H1 (cell line): ENCODE measurements around the gene FGF18. TPM values are rescaled to one million over a fixed set of nuclear protein-coding genes. Genes with fewer than 3 reads are reported as not detected.

ENCODE experiments used
- CTCF ChIA-PET: fragments of 300-600 bp; sonication (Branson Sonifier 250); formaldehyde crosslinking; loops from one replicate; lab custom pipeline; 2021; ENCODE audit not compliant: partially characterized antibody; lab: Charles Lee
- POLR2A ChIA-PET: fragments of 300-600 bp; sonication (Branson Sonifier 250); formaldehyde crosslinking; loops from one replicate; lab custom pipeline; 2021; ENCODE audit warnings: inconsistent platforms; ENCODE audit not compliant: partially characterized antibody; lab: Charles Lee
- DNase-seq, 2 experiments: peaks; one replicate each; pipeline versions ENCODE4 v3.0.0 to v3.0.0-alpha.2; 2010 to 2022; ENCODE audit warnings: low spot score in 2 of 2, low read depth in 1 of 2, mixed read lengths in 1 of 2
- FAIRE-seq: peaks from 2 replicates; lab custom pipeline; 2011; peaks lifted over from hg19 to GRCh38; lab: Jason Lieb, UNC
- H2AFZ ChIP-seq: 2 replicates; pipeline ENCODE4 v1.8.1; 2012; ENCODE audit warnings: low read length, inconsistent platforms
- H2AK5ac ChIP-seq: 2 replicates; pipeline ENCODE4 v1.6.1; 2013; ENCODE audit warnings: low read depth, low read length
- H2BK120ac ChIP-seq: replicated peaks from 2 replicates; pipeline ENCODE3; 2013; ENCODE audit warnings: low read depth, low read length, inconsistent platforms
- H2BK12ac ChIP-seq: 2 replicates; pipeline ENCODE4 v1.6.1; 2013; ENCODE audit warnings: low read depth, low read length
- H2BK15ac ChIP-seq: 2 replicates; pipeline ENCODE4 v1.6.1; 2013; ENCODE audit warnings: low read length
- H2BK20ac ChIP-seq: 2 replicates; pipeline ENCODE4 v1.6.1; 2013; ENCODE audit warnings: low read length
- H2BK5ac ChIP-seq: 2 replicates; pipeline ENCODE4 v1.6.1; 2013; ENCODE audit warnings: low read depth, low read length
- H3K14ac ChIP-seq: 2 replicates; pipeline ENCODE4 v1.6.1; 2013; ENCODE audit warnings: inconsistent platforms; ENCODE audit not compliant: insufficient read length
- H3K18ac ChIP-seq: 2 replicates; pipeline ENCODE4 v1.6.1; 2013; ENCODE audit warnings: low read length; ENCODE audit errors: extremely low read depth
- H3K23ac ChIP-seq: 2 replicates; pipeline ENCODE4 v1.6.1; 2013; ENCODE audit warnings: inconsistent platforms; ENCODE audit not compliant: insufficient read length
- H3K23me2 ChIP-seq: 2 replicates; pipeline ENCODE4 v1.6.1; 2013; ENCODE audit warnings: low read depth, low read length
- H3K27ac ChIP-seq: 2 replicates; pipeline ENCODE4 v1.6.1; 2011; ENCODE audit warnings: low read depth, low read length, inconsistent platforms
- H3K27me3 ChIP-seq, 4 experiments: replicated peaks in 1 of 4; 1 replicate in 1 of 4; 2 replicates in 3 of 4; pipeline versions ENCODE4 v1.6.1 to v1.8.1; 2011 to 2013; ENCODE audit warnings: low read length in 3 of 4, mild to moderate bottlenecking in 3 of 4, inconsistent platforms in 2 of 4, mixed read lengths in 2 of 4, moderate library complexity in 1 of 4; ENCODE audit not compliant: control insufficient read depth in 3 of 4, insufficient read depth in 3 of 4; ENCODE audit errors: extremely low read depth in 1 of 4
- H3K36me3 ChIP-seq, 4 experiments: 2 replicates each; pipeline versions ENCODE4 v1.6.1 to v1.8.1; 2011 to 2013; ENCODE audit warnings: mild to moderate bottlenecking in 4 of 4, low read length in 3 of 4, moderate library complexity in 2 of 4, control low read depth in 1 of 4, inconsistent platforms in 1 of 4; ENCODE audit not compliant: insufficient read depth in 4 of 4, control insufficient read depth in 2 of 4
- H3K4ac ChIP-seq: replicated peaks from 2 replicates; pipeline ENCODE3; 2013; ENCODE audit warnings: low read length, low read depth, mixed read lengths, inconsistent platforms; ENCODE audit not compliant: insufficient read length
- H3K4me1 ChIP-seq, 4 experiments: replicated peaks in 1 of 4; 1 replicate in 1 of 4; 2 replicates in 3 of 4; pipeline versions ENCODE4 v1.6.1 to v1.8.1; 2011 to 2013; ENCODE audit warnings: low read length in 3 of 4, inconsistent platforms in 2 of 4, mixed read lengths in 1 of 4; ENCODE audit not compliant: insufficient read depth in 4 of 4, control insufficient read depth in 3 of 4
- H3K4me2 ChIP-seq, 2 experiments: 2 replicates each; pipeline versions ENCODE4 v1.6.1 to v1.8.1; 2011 to 2013; ENCODE audit warnings: low read depth in 2 of 2, low read length in 2 of 2, control low read depth in 1 of 2, inconsistent platforms in 1 of 2, mild to moderate bottlenecking in 1 of 2; ENCODE audit not compliant: insufficient read depth in 1 of 2
- H3K4me3 ChIP-seq, 4 experiments: fragments of 200-600, 300-600 bp in 1 of 4; sonication (generic), shearing (Covaris generic), sonication (Bioruptor Twin) in 1 of 4; 2 replicates each; pipeline versions ENCODE4 v1.5.1 to v1.8.1; 2011 to 2016; ENCODE audit warnings: low read length in 4 of 4, low read depth in 3 of 4, control low read depth in 2 of 4, inconsistent platforms in 2 of 4, mild to moderate bottlenecking in 2 of 4, mixed read lengths in 1 of 4, moderate library complexity in 1 of 4; ENCODE audit not compliant: insufficient read depth in 2 of 4; ENCODE audit errors: extremely low read depth in 1 of 4
- H3K56ac ChIP-seq: replicated peaks from 2 replicates; pipeline ENCODE3; 2013; ENCODE audit warnings: low read depth, mild to moderate bottlenecking, mixed read lengths, low read length, inconsistent platforms; ENCODE audit not compliant: insufficient read length
- H3K79me1 ChIP-seq: 2 replicates; pipeline ENCODE4 v1.6.1; 2013; ENCODE audit warnings: low read depth, low read length, control low read depth
- H3K79me2 ChIP-seq, 2 experiments: 2 replicates each; pipeline versions ENCODE4 v1.6.1 to v1.8.1; 2012 to 2013; ENCODE audit warnings: low read length in 2 of 2, mild to moderate bottlenecking in 2 of 2, inconsistent platforms in 1 of 2; ENCODE audit not compliant: insufficient read depth in 2 of 2, control insufficient read depth in 1 of 2
- H3K9ac ChIP-seq, 4 experiments: replicated peaks in 1 of 4; 1 replicate in 1 of 4; 2 replicates in 3 of 4; pipeline versions ENCODE4 v1.6.1 to v1.8.1; 2011 to 2013; ENCODE audit warnings: low read depth in 3 of 4, low read length in 3 of 4, control low read depth in 2 of 4, mild to moderate bottlenecking in 2 of 4, moderate library complexity in 2 of 4, inconsistent platforms in 1 of 4; ENCODE audit errors: extremely low read depth in 1 of 4
- H3K9me3 ChIP-seq, 2 experiments: 2 replicates each; pipeline versions ENCODE4 v1.6.1 to v1.8.1; 2012 to 2013; ENCODE audit warnings: mild to moderate bottlenecking in 2 of 2, moderate library complexity in 2 of 2, control low read depth in 1 of 2, inconsistent platforms in 1 of 2, low read depth in 1 of 2, low read length in 1 of 2, mixed read lengths in 1 of 2; ENCODE audit not compliant: insufficient read depth in 2 of 2
- H4K20me1 ChIP-seq, 2 experiments: replicated peaks in 1 of 2; 2 replicates each; pipeline versions ENCODE3 to v1.8.1; 2011 to 2013; ENCODE audit warnings: inconsistent platforms in 2 of 2, low read length in 2 of 2, mild to moderate bottlenecking in 1 of 2; ENCODE audit not compliant: insufficient read depth in 2 of 2, control insufficient read depth in 1 of 2
- H4K5ac ChIP-seq: 2 replicates; pipeline ENCODE4 v1.6.1; 2013; ENCODE audit warnings: low read length, low read depth, mixed read lengths, inconsistent platforms; ENCODE audit not compliant: insufficient read length
- H4K8ac ChIP-seq: 2 replicates; pipeline ENCODE4 v1.8.0; 2013; ENCODE audit warnings: mild to moderate bottlenecking, moderate library complexity, low read length, inconsistent platforms; ENCODE audit not compliant: insufficient read depth; ENCODE audit errors: extremely low read depth
- H4K91ac ChIP-seq: replicated peaks from 2 replicates; pipeline ENCODE3; 2013; ENCODE audit warnings: low read length, mixed read lengths, inconsistent platforms; ENCODE audit not compliant: insufficient read length
- ATF2 ChIP-seq: IDR thresholded peaks from 2 replicates; pipeline ENCODE4 v1.6.1; 2012; ENCODE audit warnings: low read length, inconsistent platforms
- E2F6 ChIP-seq: IDR thresholded peaks from 2 replicates; pipeline ENCODE4 v1.6.1; 2012; ENCODE audit warnings: inconsistent platforms
- GTF2F1 ChIP-seq: IDR thresholded peaks from 2 replicates; pipeline ENCODE4 v1.6.1; 2012; ENCODE audit warnings: low read depth, low read length, improper control_type of control experiment, borderline replicate concordance
- JUN ChIP-seq: IDR thresholded peaks from 2 replicates; pipeline ENCODE4 v1.6.1; 2011; ENCODE audit warnings: low read depth, mild to moderate bottlenecking, improper control_type of control experiment, low read length
- KDM4A ChIP-seq: IDR thresholded peaks from one replicate; pipeline ENCODE4 v1.7.1; 2012; ENCODE audit warnings: low read depth, mild to moderate bottlenecking, moderate library complexity, low read length, inconsistent platforms; ENCODE audit not compliant: severe bottlenecking
- RAD21 ChIP-seq, 2 experiments: IDR thresholded peaks in 1 of 2; conservative IDR thresholded peaks in 1 of 2; 2 replicates each; pipeline ENCODE4 v1.6.1; 2011; ENCODE audit warnings: low read depth in 2 of 2, low read length in 2 of 2, improper control_type of control experiment in 1 of 2, inconsistent platforms in 1 of 2, mild to moderate bottlenecking in 1 of 2, moderate library complexity in 1 of 2
- RNF2 ChIP-seq: fragments of 200-900, 300-1000 bp; sonication (generic); IDR thresholded peaks from 2 replicates; pipeline ENCODE4 v1.7.1; 2016; ENCODE audit warnings: borderline replicate concordance, low read depth, mild to moderate bottlenecking, antibody characterized with exemption, low read length; ENCODE audit not compliant: poor library complexity, severe bottlenecking; ENCODE audit errors: missing control alignments
- SAP30 ChIP-seq: fragments of 300-600 bp; sonication (generic); IDR thresholded peaks from 2 replicates; pipeline ENCODE4 v1.7.1; 2012; ENCODE audit warnings: low read length, moderate library complexity, mild to moderate bottlenecking, inconsistent platforms; ENCODE audit not compliant: insufficient read depth, insufficient replicate concordance
- SUZ12 ChIP-seq: fragments of 200-600 bp; sonication (generic); IDR thresholded peaks from 2 replicates; pipeline ENCODE4 v1.6.1; 2012; ENCODE audit warnings: mild to moderate bottlenecking, inconsistent platforms, low read length, moderate library complexity, mixed read lengths
- TBP ChIP-seq: IDR thresholded peaks from 2 replicates; pipeline ENCODE4 v1.6.1; 2011; ENCODE audit warnings: low read depth, low read length, improper control_type of control experiment
- WGBS, 2 experiments: shearing (Covaris generic) in 1 of 2; methylation state at CpG; one replicate each; pipeline versions ENCODE4 v1.1.6 to v1.1.7; 2013 to 2015; ENCODE audit warnings: low lambda C conversion rate in 2 of 2, mixed read lengths in 2 of 2, inconsistent platforms in 1 of 2, low coverage in 1 of 2, missing lambda C conversion rate in 1 of 2; ENCODE audit not compliant: insufficient replicate concordance in 2 of 2, insufficient coverage in 1 of 2, insufficient read length in 1 of 2; ENCODE audit errors: extremely low coverage in 1 of 2, missing lambda C conversion rate in 1 of 2; 5-methylcytosine and 5-hydroxymethylcytosine counted together
- polyA plus RNA-seq, 7 experiments: library from polyadenylated mRNA; depleted of rRNA in 3 of 7; stranded (reverse) in 5 of 7; unstranded in 2 of 7; fragments of >200 nt in 5 of 7; fragments of 200-250 nt in 2 of 7; gene quantifications; 1 replicate in 5 of 7; 2 replicates in 1 of 7; 4 replicates in 1 of 7; pipeline versions ENCODE4 v1.2.1 to v1.2.3, GENCODE V29; 2011 to 2013; ENCODE audit warnings: missing spikeins in 2 of 7, mixed read lengths in 2 of 7
- total RNA-seq: library from RNA; stranded (reverse); fragmentation: NEBNext Ultra II Directional; extraction: Animal tissue kit (Norgen Biotek cat#: 25700); gene quantifications from 2 replicates; pipeline ENCODE4 v1.2.1, GENCODE V29; 2021

FGF18 gene
- total and polyA plus RNA-seq, 2 of the 8 experiments (the other 6 are each of a cell fraction or from before 2014, with no cell fraction given) = 0.54 to 1.3 TPM

GRCh38 chr5:171499611-171500010 is 80.2 kb downstream of the FGF18 start:
- Histone ChIP-seq H2BK15ac (no peak overlapping the region), H3K27ac (no peak overlapping the region), H3K27me3 (no peaks in the 10 kb centered on the region; a peak in 1 of 7 replicates), H4K20me1 (no peaks in the 10 kb centered on the region), H2BK120ac (no peak overlapping the region), H2BK5ac (no peak overlapping the region), H3K9ac (no peak overlapping the region), H2BK20ac (no peak overlapping the region), H3K4me1 (peaks cover 0 to 8% (median 5%) of the 10 kb centered on the region in 4 experiments; a peak in 5 of 7 replicates), H3K23me2 (no peaks in the 10 kb centered on the region), H2BK12ac (no peak overlapping the region), H3K14ac (no peak overlapping the region), H3K4me2 (no peak overlapping the region), H3K79me1 (no peaks in the 10 kb centered on the region), H4K8ac (no peak overlapping the region), H3K79me2 (no peaks in the 10 kb centered on the region), H3K4ac (no peak overlapping the region), H4K91ac (no peak overlapping the region), H3K4me3 (no peak overlapping the region), H3K56ac (no peak overlapping the region), H2AK5ac (no peak overlapping the region), H3K9me3 (no peaks in the 10 kb centered on the region), H2AFZ (no peak overlapping the region), H3K36me3 (no peaks in the 10 kb centered on the region), H3K23ac (no peak overlapping the region), H4K5ac (no peak overlapping the region), H3K18ac (no peak overlapping the region)
- POLR2A ChIA-PET = interaction anchor here (0.7 kb wide), 1 partner anchor 104 kb away, joined by 3 read pairs; no protein-coding TSS in a partner anchor
- WGBS, 2 experiments = 86% methylated on average over 4 of the region's 4 CpGs; no CpG with 5 or more reads in 1 of the 2 experiments
- DNase-seq = no peak
- FAIRE-seq = no peak
- CTCF ChIA-PET = interaction anchor here (0.6 to 5.3 kb wide), 4 partner anchors 16 to 413 kb away, joined by 3 to 37 read pairs (median 4); partner anchors contain the start of gene FGF18
- TF ChIP-seq GTF2F1 (no peak), ATF2 (no peak), JUN (no peak), SUZ12 (no peak), KDM4A (no peak), E2F6 (no peak), TBP (no peak), RNF2 (no peak), RAD21 (IDR thresholded peaks at IDR 0.05 in 1 of 2, conservative IDR thresholded peaks at IDR 0.05 in 1 of 2; ENCODE audit: low read depth in 2 of 2, low read length in 2 of 2) (no peak), SAP30 (no peak)
